Activated B cell treated with CpG ODN at 0.5 μM for 24 hours (primary cell): ENCODE measurements around the gene VWA5B2. TPM values are rescaled to one million over a fixed set of nuclear protein-coding genes. Genes with fewer than 3 reads are reported as not detected.

Source experiments
- ATAC-seq: fragments of 200-7000 bp; cut with Tn5 transposase; one replicate; pipeline ENCODE4 v1.10.0; 2021; ENCODE audit warnings: low read depth, mild to moderate bottlenecking, moderate library complexity
- CTCF ChIA-PET: fragments of 350-600 bp; sonication (Branson Sonifier 250); formaldehyde crosslinking; loops from one replicate; lab custom pipeline; 2021; ENCODE audit warnings: antibody characterized with exemption; lab: Charles Lee
- POLR2A ChIA-PET: fragments of 350-600 bp; sonication (Branson Sonifier 250); formaldehyde crosslinking; loops from one replicate; lab custom pipeline; 2021; ENCODE audit warnings: antibody characterized with exemption; lab: Charles Lee
- DNase-seq: peaks from one replicate; pipeline ENCODE4 v3.0.0; 2022
- H3K27ac Mint-ChIP-seq: one replicate; pipeline ENCODE4 v1.8.0; 2020; ENCODE audit warnings: mixed read lengths
- H3K27me3 Mint-ChIP-seq: one replicate; pipeline ENCODE4 v1.8.0; 2021; ENCODE audit warnings: mixed read lengths
- H3K36me3 Mint-ChIP-seq: one replicate; pipeline ENCODE4 v1.8.0; 2021; ENCODE audit warnings: low read depth, mixed read lengths
- H3K4me1 Mint-ChIP-seq: one replicate; pipeline ENCODE4 v1.8.0; 2021; ENCODE audit warnings: mixed read lengths
- H3K4me3 Mint-ChIP-seq: one replicate; pipeline ENCODE4 v1.8.0; 2020; ENCODE audit warnings: mild to moderate bottlenecking, mixed read lengths
- H3K9me3 Mint-ChIP-seq: one replicate; pipeline ENCODE4 v1.8.0; 2020; ENCODE audit warnings: mixed read lengths
- CTCF ChIP-seq: fragments of 200-600 bp; IDR thresholded peaks from one replicate; pipeline ENCODE4 v1.8.0; 2022; ENCODE audit warnings: antibody characterized with exemption, mild to moderate bottlenecking
- intact Hi-C: fragments of 100-400 bp; cut with micrococcal nuclease; formaldehyde crosslinking; loops from one replicate; pipeline ENCODE4 v1.15.1; 2024
- total RNA-seq: library from RNA; stranded (reverse); gene quantifications from 2 replicates; pipeline ENCODE4 v1.2.3, GENCODE V29; 2022

Gene VWA5B2
- total RNA-seq, 1 donor from 2014 or later = 0.42 TPM

GRCh38 chr3:184188080-184188479 lies 41.3 kb upstream of the VWA5B2 start:
- H3K4me3 Mint-ChIP-seq = no peak overlapping the region
- ATAC-seq = no peak
- intact Hi-C loops = no loop called here

GRCh38 chr3:184189421-184189820 lies 40.0 kb upstream of the VWA5B2 start:
- peaks cover 40% of the 10 kb centered on the region for H3K4me1 Mint-ChIP-seq
- DNase-seq (no peak), ATAC-seq (no peak)
- POLR2A ChIA-PET = no interaction called here
- TF ChIP-seq CTCF = no peak
- no peaks in the 10 kb centered on the region for H3K9me3 Mint-ChIP-seq
- H3K27me3 Mint-ChIP-seq = no peaks in the 10 kb centered on the region
- no peak overlapping the region for H3K27ac Mint-ChIP-seq
- CTCF ChIA-PET = no interaction called here
- no peak overlapping the region for H3K4me3 Mint-ChIP-seq
- H3K36me3 Mint-ChIP-seq = peaks cover 80% of the 10 kb centered on the region
- intact Hi-C loops = no loop called here

More at GRCh38 chr3:184188080-184188479, 41.3 kb upstream of the VWA5B2 start:
- no peak for TF ChIP-seq CTCF
- Mint-ChIP-seq H3K36me3 (peaks cover 80% of the 10 kb centered on the region), H3K4me1 (peaks cover 40% of the 10 kb centered on the region), H3K27me3 (no peaks in the 10 kb centered on the region), H3K9me3 (no peaks in the 10 kb centered on the region), H3K27ac (no peak overlapping the region)
- POLR2A ChIA-PET = no interaction called here
- no peak for DNase-seq
- CTCF ChIA-PET = no interaction called here

GRCh38 chr3:184192889-184193288 lies 36.5 kb upstream of the VWA5B2 start:
- no peak for TF ChIP-seq CTCF
- Mint-ChIP-seq H3K27me3 (no peaks in the 10 kb centered on the region), H3K27ac (no peak overlapping the region), H3K9me3 (no peaks in the 10 kb centered on the region), H3K36me3 (peaks cover 80% of the 10 kb centered on the region), H3K4me3 (no peak overlapping the region), H3K4me1 (peaks cover 14% of the 10 kb centered on the region)
- ATAC-seq (no peak), DNase-seq (no peak)
- intact Hi-C loops = no loop called here
- ChIA-PET CTCF (no interaction called here), POLR2A (no interaction called here)

GRCh38 chr3:184193991-184194539 lies 35.3 kb upstream of the VWA5B2 start:
- Mint-ChIP-seq H3K27me3 (no peaks in the 10 kb centered on the region), H3K36me3 (peaks cover 68% of the 10 kb centered on the region), H3K4me1 (peaks cover 4% of the 10 kb centered on the region), H3K9me3 (no peaks in the 10 kb centered on the region), H3K27ac (no peak overlapping the region), H3K4me3 (no peak overlapping the region)
- no peak for TF ChIP-seq CTCF
- ChIA-PET POLR2A (no interaction called here), CTCF (no interaction called here)
- DNase-seq (no peak), ATAC-seq (no peak)
- intact Hi-C loops = no loop called here

GRCh38 chr3:184196536-184196935 lies 32.8 kb upstream of the VWA5B2 start:
- intact Hi-C loops = no loop called here
- no peak for TF ChIP-seq CTCF
- POLR2A ChIA-PET = interaction anchor here (2.1 kb wide), 1 partner anchor 11 kb away, joined by 18 read pairs; the partner anchor contains the start of gene ABCF3
- no peak for DNase-seq
- Mint-ChIP-seq H3K9me3 (no peaks in the 10 kb centered on the region), H3K4me3 (no peak overlapping the region), H3K27ac (no peak overlapping the region), H3K27me3 (no peaks in the 10 kb centered on the region), H3K36me3 (peaks cover 46% of the 10 kb centered on the region), H3K4me1 (no peaks in the 10 kb centered on the region)
- CTCF ChIA-PET = no interaction called here
- ATAC-seq = no peak
